Stomach (tissue), 4 donors: ENCODE results near the gene LGALS9.
"Not testable (repeated sequence)": the region's sequence is repeated elsewhere in the genome, so short reads cannot be mapped to it uniquely, and the experiment has no call there.

Experiments
- CTCF ChIP-seq, 7 experiments: fragments of 450-650 bp in 4 of 7; fragments of 200-600 bp in 3 of 7; sonication (generic) in 3 of 7; IDR thresholded peaks; one replicate each; pipeline ENCODE4 v1.5.1; 2016 to 2019; ENCODE audit warnings: antibody characterized with exemption in 7 of 7, control low read depth in 2 of 7, mild to moderate bottlenecking in 1 of 7
- POLR2A ChIP-seq, 4 donors: fragments of 450-650 bp; IDR thresholded peaks; one replicate each; pipeline ENCODE4 v1.6.1; 2016; ENCODE audit warnings: antibody characterized with exemption in 4 of 4, control low read depth in 2 of 4, mild to moderate bottlenecking in 1 of 4, moderate library complexity in 1 of 4
- POLR2AphosphoS5 ChIP-seq, 3 donors: sonication (generic); formaldehyde crosslinking; IDR thresholded peaks; one replicate each; pipeline ENCODE4 v1.6.1; 2016; ENCODE audit warnings: antibody characterized with exemption in 3 of 3

- TF ChIP-seq CTCF, POLR2A, POLR2AphosphoS5 (IDR thresholded peaks at IDR 0.05): not testable (repeated sequence)
Measured at GRCh38 chr17:27686322-27686721, 55.3 kb downstream of the LGALS9 start.
